HS-5 (cell line): ENCODE measurements around the gene ZSCAN20.
"Not testable (repeated sequence)": the region's sequence is repeated elsewhere in the genome, so short reads cannot be mapped to it uniquely, and the experiment has no call there.

ENCODE experiments used
- DNase-seq: peaks from one replicate; pipeline ENCODE4 v3.0.0-alpha.2; 2012; ENCODE audit warnings: low read depth

Gene ZSCAN20

DNA sequence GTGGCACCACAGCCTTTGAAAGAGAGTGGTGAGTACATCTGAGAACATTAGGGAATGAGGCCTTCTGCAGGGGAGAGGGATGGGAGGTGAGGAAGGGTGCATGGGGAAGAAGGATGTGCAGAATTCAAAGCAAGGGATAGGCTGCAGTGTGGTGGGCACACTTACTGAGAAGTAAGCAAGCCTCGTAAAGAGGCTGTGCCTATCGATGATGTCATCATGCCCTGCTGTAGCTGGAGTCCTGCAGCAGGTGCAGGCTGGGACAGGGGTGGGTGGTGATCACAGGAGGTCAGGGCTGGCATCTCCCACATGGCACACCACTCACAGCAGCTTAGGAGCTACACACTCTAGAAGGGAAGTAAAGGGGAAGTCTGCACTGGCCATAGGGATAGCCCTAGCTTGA lies 16.2 kb downstream of the ZSCAN20 start:
- no peak for DNase-seq

DNA sequence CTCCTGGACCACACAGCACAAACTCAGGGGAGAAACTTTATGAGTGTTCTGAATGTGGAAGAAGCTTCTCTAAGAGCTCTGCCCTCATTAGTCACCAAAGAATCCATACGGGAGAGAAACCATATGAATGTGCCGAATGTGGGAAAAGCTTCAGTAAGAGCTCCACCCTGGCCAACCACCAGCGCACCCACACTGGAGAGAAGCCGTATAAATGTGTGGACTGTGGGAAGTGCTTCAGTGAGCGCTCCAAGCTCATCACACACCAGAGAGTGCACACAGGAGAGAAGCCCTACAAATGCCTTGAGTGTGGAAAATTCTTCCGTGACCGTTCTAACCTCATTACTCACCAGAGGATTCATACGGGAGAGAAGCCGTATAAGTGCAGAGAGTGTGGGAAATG lies 22.5 kb downstream of the ZSCAN20 start:
- DNase-seq, result no peak

DNA sequence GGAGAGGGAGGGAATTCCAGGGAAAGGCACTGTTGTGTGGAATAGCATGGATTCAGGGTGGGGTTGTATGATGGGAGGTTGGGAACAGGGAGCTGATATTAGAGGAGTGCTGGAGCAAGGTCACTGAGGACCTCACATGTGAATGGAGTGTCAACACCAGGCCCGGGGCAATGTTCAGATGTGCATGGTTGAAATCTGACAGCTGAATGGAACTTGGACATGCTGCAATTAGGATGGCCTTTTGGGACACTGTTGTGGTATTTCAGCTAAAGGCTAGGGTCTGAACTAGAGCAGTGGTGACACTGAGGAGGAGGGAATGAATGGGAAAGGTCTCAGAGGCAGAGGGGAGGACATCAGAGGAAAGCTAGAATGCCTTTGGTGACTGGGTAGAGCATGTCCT lies 25.0 kb downstream of the ZSCAN20 start:
- DNase-seq, result no peak

DNA sequence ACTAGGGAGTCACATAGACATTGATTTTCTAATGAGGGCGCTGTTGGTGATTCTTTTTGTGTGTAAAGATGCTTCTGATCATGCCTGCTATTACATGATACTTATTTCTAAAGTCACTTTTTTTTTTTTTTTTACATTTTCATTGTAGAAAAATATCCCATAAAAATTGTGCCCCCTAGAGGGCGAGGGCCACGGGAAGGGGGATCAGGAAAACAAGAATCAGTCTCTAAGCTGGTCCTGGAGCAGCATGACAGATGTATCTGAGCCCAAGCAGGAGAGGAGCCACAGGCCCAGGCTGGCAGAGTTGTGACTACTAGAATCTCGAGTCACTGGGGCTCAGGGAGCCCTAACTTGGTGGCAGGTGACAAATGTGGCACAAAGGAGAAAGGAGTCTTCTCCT lies 28.1 kb downstream of the ZSCAN20 start:
- no peak for DNase-seq

DNA sequence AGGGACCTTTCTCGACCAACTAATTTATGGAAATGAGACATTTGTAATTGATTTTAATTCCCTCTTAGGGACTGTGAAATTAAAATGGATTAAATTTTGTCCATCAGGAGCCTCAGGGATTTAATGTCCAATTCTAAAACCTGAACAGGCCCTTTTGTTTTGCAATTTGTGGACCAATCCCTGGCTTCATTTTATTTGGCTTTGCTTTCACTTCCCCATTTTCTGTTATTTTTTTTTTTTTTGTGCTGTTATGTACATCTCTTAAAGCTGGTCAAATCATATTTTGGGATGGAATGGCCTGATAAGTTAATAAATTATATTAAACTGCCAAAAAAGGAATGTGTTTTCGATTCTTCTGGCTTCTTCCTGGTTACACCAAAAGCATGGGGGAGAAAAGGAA lies 28.9 kb downstream of the ZSCAN20 start:
- DNase-seq, result no peak

DNA sequence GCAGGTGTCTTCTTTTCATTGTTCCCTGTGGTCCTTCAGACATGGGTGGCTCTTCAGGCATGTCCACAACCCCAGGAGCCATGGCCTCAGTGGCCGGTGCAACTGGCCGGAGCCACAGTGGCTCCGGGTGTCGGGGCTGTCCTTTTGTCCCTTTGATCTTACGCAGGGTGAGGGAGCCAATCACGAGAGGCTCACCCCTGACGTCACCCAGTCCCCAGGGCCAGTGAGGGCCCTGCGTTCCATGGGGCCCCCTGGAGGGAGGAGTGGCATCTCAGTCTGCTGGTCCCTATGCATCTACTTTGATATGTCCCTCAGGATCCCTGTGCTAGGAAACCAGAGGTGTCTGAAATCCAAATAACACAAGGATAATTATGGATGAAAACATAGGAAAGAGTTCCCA lies 29.3 kb downstream of the ZSCAN20 start:
- DNase-seq, result no peak

DNA sequence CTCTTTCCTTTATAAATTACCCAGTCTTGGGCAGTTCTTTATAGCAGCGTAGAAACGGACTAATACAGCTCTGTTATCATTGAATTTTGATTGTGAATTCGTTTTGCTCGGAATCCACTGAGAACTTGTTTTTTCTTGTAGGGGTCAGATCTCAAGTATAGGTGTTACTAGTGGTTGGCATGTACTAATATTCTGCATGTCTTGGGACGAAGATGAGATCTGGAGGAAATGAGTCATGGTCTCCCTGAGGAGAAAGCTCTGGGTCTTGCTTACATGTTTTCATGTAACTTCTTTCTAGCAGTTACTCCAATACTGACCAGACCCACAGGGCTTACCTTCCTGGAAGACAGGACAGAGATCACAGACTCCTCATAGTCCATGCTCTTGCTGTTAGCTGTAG lies 30.3 kb downstream of the ZSCAN20 start:
- peak; percentile 5 for DNase-seq

DNA sequence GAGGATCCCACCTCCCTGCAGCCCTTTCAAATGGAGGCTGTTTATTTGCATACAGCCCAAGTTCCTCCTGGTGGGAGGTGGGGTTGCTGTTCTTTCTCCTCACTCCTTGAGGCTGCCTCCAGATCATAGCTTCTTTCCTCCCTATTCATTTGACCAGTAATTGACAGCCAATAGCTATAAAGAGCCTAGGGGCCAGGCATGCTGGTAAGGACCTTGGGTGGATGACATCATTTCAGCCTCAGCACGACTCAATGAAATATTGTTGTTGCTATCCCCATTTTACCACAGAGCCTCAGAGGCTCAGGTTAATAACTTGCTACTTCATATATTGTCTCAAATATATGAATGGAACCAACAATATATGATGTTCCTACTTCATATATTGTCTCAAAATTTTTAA lies 31.1 kb downstream of the ZSCAN20 start:
- no peak for DNase-seq

DNA sequence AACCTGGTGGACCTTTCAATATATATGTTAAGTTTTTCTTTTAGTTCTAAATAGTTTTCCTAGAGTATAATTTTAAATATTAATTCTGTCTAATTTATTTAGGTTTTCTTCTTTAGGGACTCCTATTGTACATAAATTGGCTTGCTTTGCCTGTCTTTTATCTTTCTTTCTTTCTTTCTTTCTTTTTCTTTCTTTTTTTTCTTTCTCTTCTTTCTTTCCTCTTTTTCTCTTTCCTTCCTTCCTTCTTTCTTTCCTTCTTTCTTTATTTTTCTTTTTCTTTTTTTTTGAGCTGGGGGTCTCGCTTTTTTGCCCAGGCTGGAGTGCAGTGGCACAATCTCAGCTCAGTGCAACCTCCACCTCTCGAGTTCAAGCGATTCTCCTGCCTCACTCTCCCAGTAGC lies 35.2 kb downstream of the ZSCAN20 start:
- DNase-seq, result no peak

DNA sequence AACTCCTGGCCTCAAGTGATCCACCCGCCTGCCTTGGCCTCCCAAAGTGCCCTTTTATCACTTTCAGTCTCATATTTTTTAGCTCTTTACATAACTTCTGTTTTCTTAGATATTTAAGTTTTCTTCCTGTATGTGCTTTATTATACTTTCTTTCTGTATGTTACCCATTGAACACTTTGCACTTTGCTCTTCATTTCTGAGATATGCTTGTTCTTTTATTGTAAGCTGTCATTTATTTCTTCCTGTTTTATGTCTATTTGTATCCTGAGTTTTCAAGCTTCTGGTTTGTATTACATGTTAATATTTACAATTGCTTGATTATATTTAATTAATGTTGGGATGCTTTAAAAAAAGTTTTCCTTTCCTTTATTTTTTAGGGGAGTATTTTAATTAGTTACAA lies 35.7 kb downstream of the ZSCAN20 start:
- DNase-seq, result no peak

DNA sequence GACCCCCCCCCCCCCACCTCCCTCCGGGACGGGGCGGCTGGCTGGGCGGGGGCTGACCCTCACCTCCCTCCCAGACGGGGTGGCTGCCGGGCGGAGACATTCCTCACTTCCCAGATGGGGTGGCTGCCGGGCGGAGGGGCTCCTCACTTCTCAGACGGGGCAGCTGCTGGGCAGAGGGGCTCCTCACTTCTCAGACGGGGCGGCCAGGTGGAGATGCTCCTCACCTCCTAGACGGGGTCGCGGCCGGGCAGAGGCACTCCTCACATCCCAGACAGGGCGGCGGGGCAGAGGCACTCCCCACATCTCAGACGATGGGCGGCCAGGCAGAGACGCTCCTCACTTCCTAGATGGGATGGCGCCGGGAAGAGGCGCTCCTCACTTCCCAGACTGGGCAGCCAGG lies 36.8 kb downstream of the ZSCAN20 start:
- DNase-seq, result not testable (repeated sequence)

DNA sequence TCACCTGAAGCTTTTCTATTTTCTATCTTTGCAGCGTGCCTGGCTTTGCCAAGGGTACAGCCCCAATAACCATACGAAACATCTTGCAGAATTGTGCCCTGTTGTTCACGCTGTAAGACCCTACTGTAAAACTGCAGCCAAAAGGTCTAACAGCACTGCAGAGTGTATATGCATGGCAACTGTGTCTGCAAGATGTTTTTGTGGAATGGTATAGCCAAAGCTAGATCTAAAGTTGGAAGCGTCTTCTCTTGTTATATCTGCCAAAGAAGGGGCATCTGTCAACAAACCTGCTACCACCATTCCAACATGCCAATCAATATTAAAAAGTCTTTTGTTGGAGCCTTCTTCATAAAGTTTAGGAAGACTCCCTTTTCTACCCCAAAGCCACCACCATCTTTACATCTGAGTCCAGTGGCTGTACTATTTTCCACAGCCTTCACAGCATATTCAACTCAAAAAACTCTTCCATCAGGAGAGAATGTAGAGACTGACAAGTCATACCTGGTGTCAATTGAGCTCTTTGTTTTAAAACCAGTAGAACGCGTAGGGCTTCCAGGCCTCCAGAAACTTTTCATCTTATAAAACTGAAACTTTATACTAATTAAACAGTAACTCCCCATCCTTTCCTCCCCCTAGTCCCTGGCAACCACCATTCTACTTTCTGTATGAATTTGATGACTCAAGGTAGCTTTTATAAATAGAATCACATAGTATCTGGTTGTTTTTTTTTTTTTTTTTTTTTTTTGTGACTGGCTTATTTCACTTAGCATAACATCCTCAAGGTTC lies 40.0 kb downstream of the ZSCAN20 start:
- no peak for DNase-seq

DNA sequence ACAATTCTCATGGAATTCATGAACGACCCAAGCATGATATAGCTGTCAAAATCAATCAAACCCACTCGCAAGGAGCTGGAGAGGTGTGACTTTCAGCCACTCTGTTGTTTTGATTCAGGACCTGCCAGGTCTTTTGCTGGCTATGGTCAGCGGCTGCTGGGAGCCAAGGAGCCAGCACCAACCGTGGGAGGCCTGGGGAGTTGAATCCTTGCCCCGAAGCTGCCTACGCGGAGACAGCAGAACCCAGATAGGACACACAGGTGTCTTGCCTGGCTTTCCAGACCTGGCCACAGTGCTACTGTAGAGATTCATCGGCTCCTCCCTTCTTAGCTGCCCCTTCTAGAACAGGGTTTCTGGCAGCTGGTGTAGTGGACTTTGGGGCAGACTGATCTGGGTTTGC lies 42.7 kb downstream of the ZSCAN20 start:
- no peak for DNase-seq

DNA sequence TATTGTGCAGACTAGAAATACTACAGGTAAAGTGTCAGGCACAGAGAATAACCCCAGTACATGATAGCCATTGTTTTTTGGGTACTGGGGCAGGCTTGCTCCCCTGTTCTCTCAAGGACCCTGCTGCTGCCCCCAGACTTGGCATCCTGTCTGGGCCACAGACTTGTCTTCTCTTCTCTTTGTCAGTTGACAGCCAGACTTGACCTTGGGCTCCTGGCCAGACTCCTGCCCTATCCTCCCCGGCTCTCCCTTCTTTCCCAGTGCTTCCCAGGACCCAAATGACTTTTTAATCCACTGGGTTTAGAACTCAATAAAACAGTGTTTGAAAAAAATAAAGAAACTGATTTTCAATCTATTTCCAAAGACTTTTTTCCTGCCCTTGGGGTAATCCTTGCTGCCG lies 43.2 kb downstream of the ZSCAN20 start:
- DNase-seq, result no peak

DNA sequence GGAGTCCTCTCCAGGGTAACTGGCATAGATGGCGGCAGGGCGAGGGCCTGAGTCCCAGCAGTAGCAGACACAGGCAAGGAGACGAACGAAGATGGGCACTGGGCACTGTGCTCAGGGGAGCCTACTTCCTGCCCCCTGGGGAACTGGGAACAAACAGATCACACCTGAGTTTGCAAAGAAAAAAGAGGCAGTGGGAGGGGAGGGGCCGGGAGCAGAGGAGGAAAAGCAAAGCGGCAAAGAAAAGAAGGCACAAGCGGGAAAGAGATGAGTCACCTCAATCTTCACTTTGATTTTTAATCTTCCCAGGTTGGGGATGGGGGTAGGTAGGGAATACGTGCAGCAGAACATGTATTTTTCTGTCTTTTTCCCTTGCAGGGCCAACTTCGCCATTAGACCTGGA lies 44.0 kb downstream of the ZSCAN20 start:
- DNase-seq, result no peak

DNA sequence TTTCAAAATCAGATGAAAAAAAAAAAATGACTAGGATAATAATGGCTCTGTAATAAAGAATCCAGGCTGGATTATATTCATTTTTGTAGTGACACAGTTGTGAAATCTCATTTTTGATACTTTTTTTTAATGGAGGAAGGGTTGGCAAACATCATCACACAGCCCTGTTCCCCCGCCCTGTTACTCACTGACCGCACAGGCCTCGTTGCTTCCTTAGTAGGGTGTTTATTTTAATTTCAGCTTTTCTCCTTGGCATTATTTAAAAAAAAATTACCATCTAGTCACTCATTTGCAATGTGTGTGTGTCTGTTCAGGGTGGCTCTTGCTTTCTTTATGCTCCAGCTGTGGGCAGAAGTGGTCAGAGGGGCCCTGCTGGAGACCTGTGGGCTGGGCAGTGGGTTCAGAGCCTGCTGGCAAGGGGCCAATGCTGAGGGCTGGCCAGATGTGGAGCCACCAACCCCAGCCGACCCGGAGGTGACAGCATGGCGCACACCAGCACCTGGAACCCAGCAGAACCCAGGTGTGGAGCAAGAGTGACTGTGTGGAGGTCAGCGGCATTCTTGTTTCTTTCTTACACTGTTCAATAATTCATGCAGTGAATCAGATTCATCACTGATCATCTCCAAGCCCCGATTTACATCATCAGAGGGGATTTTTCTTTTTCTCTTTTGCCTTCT lies 44.6 kb downstream of the ZSCAN20 start:
- no peak for DNase-seq

DNA sequence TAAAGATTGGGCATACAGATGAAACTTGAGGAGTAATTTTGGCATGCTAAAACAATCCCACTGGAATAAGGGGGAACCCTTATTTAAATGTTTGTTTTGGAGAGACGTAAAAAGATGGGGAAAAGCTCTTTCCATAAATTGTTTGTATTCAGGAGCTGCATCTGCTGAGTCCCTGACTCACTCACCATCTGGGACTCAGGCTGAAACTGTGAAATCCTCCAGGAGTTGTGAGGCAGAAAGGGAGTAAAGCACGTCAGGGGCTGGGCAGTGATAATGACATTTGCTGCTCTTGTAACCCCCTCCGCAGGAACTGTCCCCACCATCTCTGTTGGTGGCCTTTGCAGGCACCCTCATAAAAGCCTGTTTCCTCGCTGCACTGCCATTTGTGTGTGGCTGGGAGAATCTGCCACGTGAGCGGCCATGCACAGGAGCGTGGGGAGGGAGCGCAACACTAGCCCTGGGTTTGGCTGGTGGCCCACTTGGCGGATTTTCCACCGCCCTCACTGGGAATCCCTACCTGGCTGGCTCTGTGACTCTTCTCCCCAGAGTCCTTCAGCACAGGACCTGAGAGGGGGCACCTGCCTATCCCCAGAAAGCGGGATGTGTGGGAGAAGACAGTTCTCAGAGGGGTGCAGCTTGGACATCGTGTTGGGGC lies 45.3 kb downstream of the ZSCAN20 start:
- DNase-seq, result no peak

DNA sequence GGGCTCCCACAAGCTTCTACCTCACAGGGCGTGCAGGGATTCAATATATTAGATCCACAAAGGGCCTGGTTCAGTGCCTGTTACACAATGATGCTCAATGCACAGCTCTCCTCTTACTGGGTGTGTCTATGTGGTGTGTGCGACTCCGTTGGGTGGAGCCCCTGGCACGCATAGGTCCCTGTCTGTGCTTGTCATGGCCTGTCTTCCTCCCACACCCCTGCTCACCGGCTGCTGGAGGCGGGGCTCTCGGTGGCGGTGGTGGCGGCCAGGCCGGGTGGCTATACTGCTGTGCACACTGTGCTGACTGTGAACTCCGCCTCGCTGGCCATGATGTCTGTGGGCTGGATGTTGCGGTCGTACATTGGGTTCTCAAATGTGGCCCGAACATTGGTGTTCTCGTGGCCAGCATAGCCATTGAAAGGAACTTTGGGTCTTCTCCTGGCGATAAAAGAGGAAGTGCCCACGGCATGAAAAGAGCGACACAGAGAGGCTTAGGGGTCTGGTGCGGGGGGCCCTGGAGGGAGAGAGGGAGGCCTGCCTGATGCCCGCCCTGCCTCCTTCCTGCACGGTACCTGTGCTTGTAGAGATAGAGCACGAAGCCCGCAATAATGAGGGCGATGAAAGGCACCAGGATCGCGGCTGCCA lies 46.9 kb downstream of the ZSCAN20 start:
- DNase-seq, result no peak

DNA sequence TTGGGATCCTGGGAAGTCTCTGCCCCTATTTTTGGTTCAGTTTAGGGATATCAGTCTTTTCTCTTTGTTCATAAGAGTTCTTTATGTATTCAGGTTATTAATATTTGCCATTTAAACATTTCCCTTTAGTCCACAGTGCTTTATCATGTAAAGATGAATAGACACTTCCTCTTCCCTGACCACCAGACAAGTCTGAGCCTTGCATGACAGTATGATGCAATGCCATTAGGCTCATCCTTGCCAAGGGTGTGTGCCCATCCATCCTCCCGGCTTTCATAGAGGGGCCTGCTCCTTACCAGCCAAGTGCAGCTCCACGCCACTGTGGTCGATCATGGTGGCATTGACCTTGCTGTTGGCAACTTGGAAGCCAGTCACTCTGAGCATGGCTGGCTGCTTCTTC lies 52.1 kb downstream of the ZSCAN20 start:
- no peak for DNase-seq

DNA sequence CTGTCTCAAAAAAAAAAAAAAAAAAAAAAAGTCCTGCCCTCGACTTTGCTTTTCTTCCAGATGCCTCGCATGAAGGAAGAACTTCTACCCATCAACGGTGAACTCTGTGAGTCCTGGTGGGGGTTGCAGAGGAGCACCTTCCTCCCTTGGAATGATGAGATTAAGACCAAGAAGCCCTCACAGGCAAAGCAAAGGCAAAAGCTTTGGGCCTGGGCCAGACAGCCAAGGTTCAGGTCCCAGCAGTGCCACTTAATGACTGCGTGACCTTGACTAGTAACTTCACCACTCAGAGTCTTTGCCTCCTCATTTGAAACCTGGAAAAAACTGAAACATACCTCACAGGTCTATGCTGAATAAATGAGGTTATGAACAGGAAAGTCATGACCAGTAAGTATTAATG lies 55.5 kb downstream of the ZSCAN20 start:
- DNase-seq, result no peak

DNA sequence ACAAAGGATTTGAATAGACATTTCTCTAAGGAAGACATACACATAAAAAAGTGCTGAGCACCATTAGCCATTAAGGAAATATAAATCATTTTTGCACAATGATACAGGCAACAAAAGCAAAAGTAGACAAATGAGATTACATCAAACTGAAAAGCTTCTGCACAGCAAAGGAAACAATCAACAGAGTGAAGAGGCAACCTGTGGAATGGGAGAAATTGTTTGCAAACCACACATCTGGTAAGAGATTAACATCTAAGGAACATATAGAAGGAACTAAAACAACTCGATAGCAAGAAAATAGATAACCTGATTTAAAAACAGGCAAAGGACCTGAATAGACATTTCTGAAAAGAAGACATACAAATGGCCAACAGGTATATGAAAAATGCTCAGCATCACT lies 57.5 kb downstream of the ZSCAN20 start:
- DNase-seq, result no peak

DNA sequence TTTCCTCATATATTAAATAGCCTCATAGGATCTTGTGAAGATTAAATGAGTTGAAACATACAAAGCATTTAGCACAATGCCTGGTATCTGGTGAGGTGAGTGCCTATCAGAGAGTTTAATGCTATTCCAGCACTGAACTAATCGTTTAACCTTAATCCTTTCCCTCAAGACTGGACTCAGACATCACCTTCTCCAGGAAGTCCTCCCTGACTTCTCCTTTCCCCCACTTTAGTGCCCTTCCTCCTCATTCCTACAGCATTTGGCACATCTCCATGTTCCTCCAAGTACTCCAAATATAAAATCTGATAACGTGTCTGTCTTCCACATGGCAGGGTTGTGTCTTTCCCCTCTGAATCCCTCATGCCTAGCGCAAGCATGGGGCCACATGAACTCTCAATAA lies 59.8 kb downstream of the ZSCAN20 start:
- no peak for DNase-seq

DNA sequence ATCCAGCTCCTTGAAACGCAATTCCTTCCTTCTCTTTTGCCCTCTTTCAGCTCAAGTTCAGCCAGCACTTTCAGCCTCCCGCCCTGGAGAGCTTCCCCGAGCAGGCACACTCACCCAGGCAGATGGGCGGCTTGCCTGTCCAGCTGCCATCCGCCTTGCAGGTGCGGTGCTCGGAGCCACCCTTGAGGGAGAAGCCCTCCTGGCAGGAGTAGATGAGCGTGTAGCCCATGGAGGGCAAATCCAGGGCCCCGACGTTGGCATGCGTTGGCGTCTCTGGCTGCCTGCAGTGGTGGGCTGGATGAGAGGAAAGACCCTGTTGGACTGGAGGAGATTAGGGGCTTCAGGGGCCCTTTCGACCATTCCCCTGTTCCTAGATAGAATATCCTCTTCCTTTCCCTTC lies 60.5 kb downstream of the ZSCAN20 start:
- DNase-seq, result no peak
